Dendritic cell treated with granulocyte-macrophage colony-stimulating factor and Interleukin-4, amounts not matched to agents 40 ng/mL and 50 ng/mL, for 4 days (primary cell): ENCODE measurements around the gene AMELX.
A peak's percentile ranks its signal among the peaks of the same experiment; 100 is the strongest.

Experiments used
- H3K27ac Mint-ChIP-seq: one replicate; pipeline ENCODE4 v1.8.0; 2022; ENCODE audit warnings: mild to moderate bottlenecking, mixed read lengths
- H3K27me3 Mint-ChIP-seq: one replicate; pipeline ENCODE4 v1.8.0; 2022; ENCODE audit warnings: mild to moderate bottlenecking, mixed read lengths
- H3K36me3 Mint-ChIP-seq: one replicate; pipeline ENCODE4 v1.8.0; 2022; ENCODE audit warnings: low read depth, mixed read lengths
- H3K4me1 Mint-ChIP-seq: one replicate; pipeline ENCODE4 v1.8.0; 2022; ENCODE audit warnings: low read depth, mixed read lengths
- H3K4me3 Mint-ChIP-seq: one replicate; pipeline ENCODE4 v1.8.0; 2022; ENCODE audit warnings: mild to moderate bottlenecking, moderate library complexity, mixed read lengths
- H3K9me3 Mint-ChIP-seq: one replicate; pipeline ENCODE4 v1.8.0; 2022; ENCODE audit warnings: mixed read lengths
- intact Hi-C: fragments of 100-400 bp; cut with micrococcal nuclease; formaldehyde crosslinking; loops from one replicate; pipeline ENCODE4 v1.15.0; 2022

Gene AMELX

GRCh38 chrX:11331788-11332187 is 38.6 kb downstream of the AMELX start:
- no peaks in the 10 kb centered on the region for H3K27me3 Mint-ChIP-seq
- no peak overlapping the region for H3K4me3 Mint-ChIP-seq
- H3K27ac Mint-ChIP-seq: no peak overlapping the region
- no peaks in the 10 kb centered on the region for H3K36me3 Mint-ChIP-seq
- no peaks in the 10 kb centered on the region for H3K4me1 Mint-ChIP-seq
- H3K9me3 Mint-ChIP-seq: no peaks in the 10 kb centered on the region
- intact Hi-C loops: no loop called here

GRCh38 chrX:11334165-11334564 is 41.0 kb downstream of the AMELX start:
- intact Hi-C loops: no loop called here
- Mint-ChIP-seq H3K27ac (no peak overlapping the region), H3K27me3 (peaks cover under 1% of the 10 kb centered on the region), H3K4me1 (peaks cover 8% of the 10 kb centered on the region), H3K4me3 (no peak overlapping the region), H3K36me3 (no peaks in the 10 kb centered on the region), H3K9me3 (no peaks in the 10 kb centered on the region)

- Mint-ChIP-seq H3K27me3 (peaks cover 4% of the 10 kb centered on the region), H3K4me3 (no peak overlapping the region), H3K27ac (no peak overlapping the region), H3K4me1 (peaks cover 20% of the 10 kb centered on the region), H3K9me3 (no peaks in the 10 kb centered on the region), H3K36me3 (no peaks in the 10 kb centered on the region)
- intact Hi-C loops: no loop called here
Measured at GRCh38 chrX:11336201-11336600, 43.0 kb downstream of the AMELX start.

GRCh38 chrX:11337292-11338009 is 44.2 kb downstream of the AMELX start:
- intact Hi-C loops: no loop called here
- peaks cover 4% of the 10 kb centered on the region for H3K27me3 Mint-ChIP-seq
- no peak overlapping the region for H3K27ac Mint-ChIP-seq
- H3K4me3 Mint-ChIP-seq: no peak overlapping the region
- H3K4me1 Mint-ChIP-seq: peaks cover 20% of the 10 kb centered on the region
- no peaks in the 10 kb centered on the region for H3K9me3 Mint-ChIP-seq
- no peaks in the 10 kb centered on the region for H3K36me3 Mint-ChIP-seq

GRCh38 chrX:11341274-11342201 is 48.3 kb downstream of the AMELX start:
- H3K36me3 Mint-ChIP-seq: no peaks in the 10 kb centered on the region
- H3K27me3 Mint-ChIP-seq: peaks cover 7% of the 10 kb centered on the region
- H3K9me3 Mint-ChIP-seq: no peaks in the 10 kb centered on the region
- peaks cover 20% of the 10 kb centered on the region for H3K4me1 Mint-ChIP-seq
- intact Hi-C loops: loop anchor here (5.0 kb wide), 1 partner anchor 1144 kb away; no protein-coding TSS in a partner anchor
- peak overlapping the region; percentile 9 for H3K4me3 Mint-ChIP-seq
- peak overlapping the region; percentile 80 for H3K27ac Mint-ChIP-seq

- Mint-ChIP-seq H3K27ac (no peak overlapping the region), H3K36me3 (no peaks in the 10 kb centered on the region), H3K4me3 (no peak overlapping the region), H3K27me3 (peaks cover 7% of the 10 kb centered on the region), H3K4me1 (peaks cover 20% of the 10 kb centered on the region), H3K9me3 (no peaks in the 10 kb centered on the region)
- intact Hi-C loops: loop anchor here (5.0 kb wide), 1 partner anchor 1145 kb away; no protein-coding TSS in a partner anchor
Measured at GRCh38 chrX:11342673-11343072, 49.5 kb downstream of the AMELX start.

GRCh38 chrX:11346121-11346682 is 53.0 kb downstream of the AMELX start:
- H3K27ac Mint-ChIP-seq: no peak overlapping the region
- no peak overlapping the region for H3K4me3 Mint-ChIP-seq
- H3K4me1 Mint-ChIP-seq: no peaks in the 10 kb centered on the region
- H3K9me3 Mint-ChIP-seq: no peaks in the 10 kb centered on the region
- no peaks in the 10 kb centered on the region for H3K36me3 Mint-ChIP-seq
- intact Hi-C loops: no loop called here
- peaks cover 3% of the 10 kb centered on the region for H3K27me3 Mint-ChIP-seq

GRCh38 chrX:11347300-11347699 is 54.1 kb downstream of the AMELX start:
- Mint-ChIP-seq H3K4me1 (no peaks in the 10 kb centered on the region), H3K4me3 (no peak overlapping the region), H3K27me3 (peaks cover 3% of the 10 kb centered on the region), H3K9me3 (no peaks in the 10 kb centered on the region), H3K36me3 (no peaks in the 10 kb centered on the region), H3K27ac (no peak overlapping the region)
- intact Hi-C loops: no loop called here

- intact Hi-C loops: no loop called here
Measured at GRCh38 chrX:11349020-11349419, 55.8 kb downstream of the AMELX start.

GRCh38 chrX:11349661-11350337 is 56.6 kb downstream of the AMELX start:
- H3K4me3 Mint-ChIP-seq: no peak overlapping the region
- H3K27ac Mint-ChIP-seq: no peak overlapping the region
- H3K9me3 Mint-ChIP-seq: no peaks in the 10 kb centered on the region
- peaks cover 3% of the 10 kb centered on the region for H3K27me3 Mint-ChIP-seq
- no peaks in the 10 kb centered on the region for H3K36me3 Mint-ChIP-seq
- intact Hi-C loops: no loop called here
- H3K4me1 Mint-ChIP-seq: no peaks in the 10 kb centered on the region

More at GRCh38 chrX:11349020-11349419, 55.8 kb downstream of the AMELX start:
- Mint-ChIP-seq H3K27ac (no peak overlapping the region), H3K4me3 (no peak overlapping the region), H3K9me3 (no peaks in the 10 kb centered on the region), H3K36me3 (no peaks in the 10 kb centered on the region), H3K27me3 (peaks cover 3% of the 10 kb centered on the region), H3K4me1 (no peaks in the 10 kb centered on the region)
